ENCODE measurements around the gene QKI. TPM values are rescaled to one million over a fixed set of nuclear protein-coding genes. Genes with fewer than 3 reads are reported as not detected.

The QKI gene
- polyA plus RNA-seq, 1 experiment: 143 TPM

DNA sequence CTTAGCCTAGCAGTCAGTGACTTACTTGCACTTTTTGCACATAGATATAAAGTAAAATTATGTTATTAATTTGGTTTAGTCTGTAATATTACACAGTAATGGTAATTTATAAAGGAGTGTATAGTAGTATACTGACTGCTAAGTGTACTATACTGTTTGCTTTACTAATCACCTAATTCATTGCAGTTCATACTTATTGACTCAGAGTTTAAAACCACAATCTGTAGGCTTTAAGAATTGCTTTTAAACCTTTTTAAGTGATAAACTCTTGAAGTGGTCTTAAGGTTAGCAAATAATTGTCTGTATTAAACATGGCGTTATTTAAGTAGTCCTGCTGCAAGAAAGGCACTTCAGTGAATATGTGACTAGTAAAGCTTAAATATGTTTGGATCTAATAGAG, 151.5 kb downstream of the QKI start:
- no peak for DNase-seq (ENCODE audit: low read depth)
- H3K36me3 ChIP-seq (ENCODE audit: control insufficient read depth, insufficient read depth, low read length): peaks cover 2% of the 10 kb centered on the region
- ChIA-PET CTCF (interaction anchor here (0.6 to 1.4 kb wide), 2 partner anchors 10 to 335 kb away, joined by 3 read pairs; no protein-coding TSS in a partner anchor), POLR2A (no interaction called here)
- no peak for TF ChIP-seq CTCF (IDR thresholded peaks at IDR 0.05; ENCODE audit: insufficient read depth, low read depth, low read length)
- H3K27me3 ChIP-seq (ENCODE audit: control insufficient read depth, insufficient read depth, low read length): no peaks in the 10 kb centered on the region
- no peak overlapping the region for H3K4me3 ChIP-seq (ENCODE audit: low read depth, low read length)

GRCh38 chr6:163568275-163568674, 153.8 kb downstream of the QKI start:
- Histone ChIP-seq H3K4me3 (ENCODE audit: low read depth, low read length) (no peak overlapping the region), H3K36me3 (ENCODE audit: control insufficient read depth, insufficient read depth, low read length) (peaks cover 2% of the 10 kb centered on the region), H3K27me3 (ENCODE audit: control insufficient read depth, insufficient read depth, low read length) (no peaks in the 10 kb centered on the region)
- TF ChIP-seq CTCF (IDR thresholded peaks at IDR 0.05; ENCODE audit: insufficient read depth, low read depth, low read length): no peak
- ChIA-PET CTCF (no interaction called here), POLR2A (no interaction called here)
- DNase-seq (ENCODE audit: low read depth): no peak

DNA sequence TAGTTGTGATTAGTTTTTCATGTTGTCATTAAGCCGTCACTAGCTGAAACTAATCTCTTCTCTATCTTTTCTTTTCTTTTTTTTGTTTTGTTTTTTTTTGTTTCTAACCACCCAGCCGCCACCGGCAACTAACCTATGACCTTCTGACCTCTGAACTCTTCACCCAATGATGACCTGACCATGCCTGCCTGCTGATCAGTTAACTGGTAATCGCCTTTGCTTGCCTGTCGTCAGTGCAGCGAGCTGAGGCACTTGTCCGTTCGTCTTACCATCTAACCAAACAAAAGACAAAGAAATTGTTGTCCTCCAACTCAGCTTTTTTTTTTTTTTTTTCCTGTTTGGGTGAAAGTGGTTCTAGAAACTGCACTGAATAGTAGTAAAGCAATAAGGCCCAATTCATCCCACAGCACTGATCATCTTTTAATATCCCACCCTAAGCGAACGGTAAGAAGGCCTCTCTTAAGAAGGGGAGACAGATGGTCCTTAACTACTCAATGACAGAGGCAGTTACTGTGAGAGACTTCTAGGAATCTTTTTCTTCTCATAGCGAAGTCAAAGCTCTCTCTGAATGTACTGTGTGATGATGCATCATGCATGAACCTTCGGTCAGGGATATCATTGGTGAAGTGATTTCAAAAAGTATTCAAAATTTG, 156.2 kb downstream of the QKI start:
- H3K27me3 ChIP-seq (ENCODE audit: control insufficient read depth, insufficient read depth, low read length): no peaks in the 10 kb centered on the region
- H3K4me3 ChIP-seq (ENCODE audit: low read depth, low read length): no peak overlapping the region
- ChIA-PET POLR2A (no interaction called here), CTCF (interaction anchor here (0.6 kb wide), 1 partner anchor 362 kb away, joined by 3 read pairs; no protein-coding TSS in a partner anchor)
- H3K36me3 ChIP-seq (ENCODE audit: control insufficient read depth, insufficient read depth, low read length): no peaks in the 10 kb centered on the region; the same call in 1 of the 2 replicates
- TF ChIP-seq CTCF (IDR thresholded peaks at IDR 0.05; ENCODE audit: insufficient read depth, low read depth, low read length): no peak
- DNase-seq (ENCODE audit: low read depth): no peak

- H3K27me3 ChIP-seq (ENCODE audit: control insufficient read depth, insufficient read depth, low read length): no peaks in the 10 kb centered on the region
- no peak for DNase-seq (ENCODE audit: low read depth)
- H3K4me3 ChIP-seq (ENCODE audit: low read depth, low read length): no peak overlapping the region
- ChIA-PET POLR2A (interaction anchor here (0.7 kb wide), 1 partner anchor 399 kb away, joined by 11 read pairs; no protein-coding TSS in a partner anchor), CTCF (no interaction called here)
- TF ChIP-seq CTCF (IDR thresholded peaks at IDR 0.05; ENCODE audit: insufficient read depth, low read depth, low read length): no peak
- no peaks in the 10 kb centered on the region for H3K36me3 ChIP-seq (ENCODE audit: control insufficient read depth, insufficient read depth, low read length)
These were observed 157.2 kb downstream of the QKI start for GRCh38 chr6:163571730-163572129.

DNA sequence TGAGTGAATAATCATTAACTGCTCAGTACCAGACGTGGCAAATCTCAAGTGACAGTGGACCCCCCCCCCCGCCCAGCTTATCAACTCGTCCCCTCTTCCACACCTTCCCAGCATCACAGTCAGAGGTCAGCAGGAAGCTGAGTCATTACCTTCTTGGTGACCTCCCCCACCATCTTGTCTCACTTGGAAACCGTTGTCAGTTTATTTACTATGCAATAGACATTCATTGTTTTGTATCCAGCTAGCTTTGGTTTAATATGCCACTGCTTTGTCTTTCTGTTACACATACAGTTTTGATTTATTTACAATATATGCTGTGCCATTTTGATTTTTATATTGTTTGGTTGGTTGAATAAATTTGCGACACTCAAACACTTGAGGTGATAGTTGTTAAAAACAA, 158.1 kb downstream of the QKI start:
- POLR2A ChIA-PET: interaction anchor here (0.7 kb wide), 1 partner anchor 398 kb away, joined by 11 read pairs; no protein-coding TSS in a partner anchor
- CTCF ChIA-PET: no interaction called here
- H3K4me3 ChIP-seq (ENCODE audit: low read depth, low read length): no peak overlapping the region
- no peaks in the 10 kb centered on the region for H3K27me3 ChIP-seq (ENCODE audit: control insufficient read depth, insufficient read depth, low read length)
- no peak for DNase-seq (ENCODE audit: low read depth)
- TF ChIP-seq CTCF (IDR thresholded peaks at IDR 0.05; ENCODE audit: insufficient read depth, low read depth, low read length): no peak
- no peaks in the 10 kb centered on the region for H3K36me3 ChIP-seq (ENCODE audit: control insufficient read depth, insufficient read depth, low read length)

Data from BJ (cell line).